ENCODE results near the gene FOXG1.

Gene FOXG1

GRCh38 chr14:28767030-28767852, 654 bp downstream of the FOXG1 start:
- Mint-ChIP-seq H3K27ac (peak overlapping the region; percentile 82), H3K27me3 (peaks cover 58% of the 10 kb centered on the region), H3K9me3 (peaks cover 5% of the 10 kb centered on the region), H3K4me3 (peak overlapping the region; percentile 50), H3K4me1 (peaks cover 3% of the 10 kb centered on the region), H3K36me3 (peaks cover 11% of the 10 kb centered on the region)
- CTCF ChIA-PET: no interaction called here
- no peak for DNase-seq

- H3K36me3 Mint-ChIP-seq: peaks cover 11% of the 10 kb centered on the region
- H3K4me3 Mint-ChIP-seq: peak overlapping the region; percentile 50
- peak overlapping the region; percentile 79 for H3K27ac Mint-ChIP-seq
- no peak for DNase-seq
- CTCF ChIA-PET: no interaction called here
- H3K4me1 Mint-ChIP-seq: peaks cover 3% of the 10 kb centered on the region
- H3K9me3 Mint-ChIP-seq: peaks cover 5% of the 10 kb centered on the region
- peaks cover 58% of the 10 kb centered on the region for H3K27me3 Mint-ChIP-seq
These were observed 1.5 kb downstream of the FOXG1 start for GRCh38 chr14:28767853-28768741.

- no peak for DNase-seq
- H3K4me3 Mint-ChIP-seq: no peak overlapping the region
- peaks cover 67% of the 10 kb centered on the region for H3K27me3 Mint-ChIP-seq
- no peak overlapping the region for H3K27ac Mint-ChIP-seq
- H3K9me3 Mint-ChIP-seq: peaks cover 5% of the 10 kb centered on the region
- peaks cover 11% of the 10 kb centered on the region for H3K36me3 Mint-ChIP-seq
- H3K4me1 Mint-ChIP-seq: peaks cover 3% of the 10 kb centered on the region
- CTCF ChIA-PET: interaction anchor here (1.4 kb wide), 1 partner anchor 12 kb away, joined by 5 read pairs; no protein-coding TSS in a partner anchor
These were observed 2.8 kb downstream of the FOXG1 start for GRCh38 chr14:28769276-28769880.

DNA sequence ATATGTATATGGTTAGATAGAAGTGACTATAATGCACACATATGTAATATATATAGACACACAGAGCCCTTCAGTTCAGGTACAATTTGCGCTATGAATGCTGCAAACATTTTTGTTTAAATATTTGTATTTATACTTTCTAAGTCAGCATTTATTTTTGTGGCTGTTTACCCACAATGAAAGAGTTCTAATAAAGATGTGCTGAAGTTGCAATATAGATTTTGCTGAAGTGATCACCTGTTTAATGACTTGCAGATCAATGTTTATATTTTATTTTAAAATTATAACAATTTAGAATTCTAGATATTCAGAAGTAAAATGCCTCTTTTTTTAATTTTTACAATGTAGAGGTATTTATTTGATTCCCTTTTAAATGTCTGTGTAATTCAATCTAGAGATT, 3.5 kb downstream of the FOXG1 start:
- Mint-ChIP-seq H3K36me3 (peaks cover 11% of the 10 kb centered on the region), H3K9me3 (peaks cover 5% of the 10 kb centered on the region), H3K27ac (no peak overlapping the region), H3K27me3 (peaks cover 71% of the 10 kb centered on the region), H3K4me1 (peaks cover 3% of the 10 kb centered on the region), H3K4me3 (no peak overlapping the region)
- CTCF ChIA-PET: interaction anchor here (1.4 kb wide), 1 partner anchor 12 kb away, joined by 5 read pairs; no protein-coding TSS in a partner anchor
- DNase-seq: no peak

GRCh38 chr14:28770630-28771029, 4.0 kb downstream of the FOXG1 start:
- CTCF ChIA-PET: interaction anchor here (1.4 kb wide), 1 partner anchor 13 kb away, joined by 5 read pairs; no protein-coding TSS in a partner anchor
- Mint-ChIP-seq H3K27ac (no peak overlapping the region), H3K27me3 (peaks cover 71% of the 10 kb centered on the region), H3K9me3 (peaks cover 5% of the 10 kb centered on the region), H3K4me3 (no peak overlapping the region), H3K4me1 (peaks cover 3% of the 10 kb centered on the region), H3K36me3 (peaks cover 10% of the 10 kb centered on the region)
- no peak for DNase-seq

DNA sequence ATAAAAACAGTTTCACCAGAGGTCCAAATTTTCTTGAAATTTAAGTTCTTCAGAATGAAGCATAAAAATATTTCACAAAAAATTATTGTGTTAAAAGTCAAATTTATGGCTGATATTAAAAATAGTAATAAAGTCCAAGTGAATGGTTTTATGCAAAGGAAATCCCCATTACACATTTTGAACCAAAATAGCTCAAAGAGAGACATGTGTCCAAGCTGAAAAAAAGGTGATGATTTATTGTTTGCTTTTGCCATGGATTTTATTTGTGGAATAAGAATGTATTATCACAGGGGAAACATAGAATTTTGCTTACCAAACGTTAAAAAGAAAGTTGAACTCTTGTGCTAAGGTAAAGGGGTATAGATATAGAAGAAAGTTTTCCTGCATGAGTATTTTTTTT, 4.6 kb downstream of the FOXG1 start:
- Mint-ChIP-seq H3K4me3 (no peak overlapping the region), H3K9me3 (peaks cover 3% of the 10 kb centered on the region), H3K4me1 (peaks cover 1% of the 10 kb centered on the region), H3K27me3 (peaks cover 66% of the 10 kb centered on the region), H3K36me3 (peaks cover 7% of the 10 kb centered on the region), H3K27ac (no peak overlapping the region)
- DNase-seq: no peak
- CTCF ChIA-PET: interaction anchor here (1.4 kb wide), 1 partner anchor 14 kb away, joined by 5 read pairs; no protein-coding TSS in a partner anchor

DNA sequence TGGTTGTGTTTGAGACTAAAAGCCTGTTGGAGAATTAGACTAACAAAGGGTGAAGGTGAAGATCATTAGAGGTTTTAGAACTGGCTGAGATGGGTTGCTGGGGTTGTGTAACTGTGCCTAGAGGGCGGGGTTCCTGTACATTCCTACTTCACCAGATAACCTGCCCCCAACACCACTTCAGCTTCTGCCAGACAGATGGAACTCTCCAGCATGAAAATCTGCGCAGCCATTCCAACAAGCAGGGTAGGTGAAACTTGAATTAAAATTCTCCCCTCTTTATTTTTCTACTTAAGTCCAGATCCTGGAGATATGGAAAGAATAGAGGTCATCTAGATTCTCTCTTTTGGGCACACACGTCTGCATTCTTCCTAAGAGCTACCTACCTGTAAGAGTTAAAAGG, 6.0 kb downstream of the FOXG1 start:
- peaks cover 2% of the 10 kb centered on the region for H3K9me3 Mint-ChIP-seq
- H3K4me3 Mint-ChIP-seq: no peak overlapping the region
- H3K4me1 Mint-ChIP-seq: no peaks in the 10 kb centered on the region
- no peak overlapping the region for H3K27ac Mint-ChIP-seq
- DNase-seq: no peak
- peaks cover 6% of the 10 kb centered on the region for H3K36me3 Mint-ChIP-seq
- CTCF ChIA-PET: no interaction called here
- H3K27me3 Mint-ChIP-seq: peaks cover 55% of the 10 kb centered on the region

DNA sequence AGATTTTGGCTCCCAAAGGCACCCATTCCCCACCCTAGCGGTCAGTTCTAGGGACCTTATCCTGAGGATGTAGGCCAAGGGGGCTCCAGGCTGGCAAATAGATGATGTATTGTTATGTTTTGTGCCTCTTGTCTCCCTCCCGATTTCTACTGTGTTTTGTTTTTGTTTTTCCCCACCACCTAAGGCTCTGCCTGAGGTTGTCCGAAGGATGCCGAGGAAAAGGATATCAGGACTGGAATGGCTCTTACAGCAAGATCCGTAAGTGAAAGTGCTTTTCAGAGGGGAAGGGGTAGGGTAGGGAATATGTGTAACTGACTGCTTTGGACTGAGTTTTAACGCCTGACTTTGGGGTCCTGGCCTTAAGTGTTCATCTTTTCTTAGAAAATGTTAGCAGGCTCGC, 6.6 kb downstream of the FOXG1 start:
- CTCF ChIA-PET: no interaction called here
- no peak for DNase-seq
- peaks cover 55% of the 10 kb centered on the region for H3K27me3 Mint-ChIP-seq
- no peaks in the 10 kb centered on the region for H3K4me1 Mint-ChIP-seq
- H3K9me3 Mint-ChIP-seq: peaks cover 2% of the 10 kb centered on the region
- H3K27ac Mint-ChIP-seq: peak overlapping the region; percentile 9
- peak overlapping the region; percentile 31 for H3K4me3 Mint-ChIP-seq
- peaks cover 6% of the 10 kb centered on the region for H3K36me3 Mint-ChIP-seq

DNA sequence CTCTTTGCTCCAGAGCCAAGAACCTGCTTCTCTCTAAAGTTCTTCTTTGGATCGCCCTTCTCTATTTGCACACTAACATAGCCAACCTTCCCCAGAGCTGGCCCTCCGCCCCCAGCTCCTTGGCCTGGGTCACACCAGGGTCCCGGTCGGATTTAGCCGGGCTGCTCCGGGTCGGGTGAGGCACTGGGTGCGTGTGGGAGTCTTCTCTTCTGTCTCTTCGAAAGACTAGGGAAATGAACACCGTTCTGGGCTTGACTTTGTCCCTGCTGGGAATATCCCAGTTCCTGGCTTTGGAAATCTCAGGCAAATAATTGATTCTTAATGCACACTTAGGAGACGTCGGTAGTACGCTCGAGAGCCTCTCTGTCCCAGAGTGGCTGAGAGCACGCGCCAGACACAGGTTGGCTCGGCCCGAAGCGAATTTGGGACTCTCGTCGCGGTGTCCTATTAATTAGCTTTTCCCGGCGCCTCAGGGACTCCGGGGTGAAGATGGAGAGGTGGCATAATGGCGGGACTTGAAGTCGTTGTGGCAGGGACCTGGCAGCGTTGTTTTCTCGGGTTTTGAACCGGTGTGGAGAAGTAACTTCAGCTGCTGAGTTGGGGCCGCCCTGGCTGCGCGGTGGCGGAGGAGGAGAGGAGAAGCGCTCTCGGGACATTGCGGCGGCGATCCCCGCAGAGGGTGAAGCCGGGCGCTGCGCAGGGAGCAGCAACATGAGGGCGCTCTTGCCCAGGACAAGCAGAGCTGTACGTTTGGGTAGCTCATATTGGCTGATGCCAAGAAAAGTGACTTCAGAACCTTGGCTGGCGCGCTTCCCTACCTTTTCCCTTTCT, 7.5 kb downstream of the FOXG1 start:
- Mint-ChIP-seq H3K9me3 (no peaks in the 10 kb centered on the region), H3K4me1 (no peaks in the 10 kb centered on the region), H3K27ac (peak overlapping the region; percentile 62), H3K27me3 (peaks cover 52% of the 10 kb centered on the region), H3K4me3 (no peak overlapping the region), H3K36me3 (no peaks in the 10 kb centered on the region)
- CTCF ChIA-PET: interaction anchor here (0.8 kb wide), 1 partner anchor 17 kb away, joined by 4 read pairs; no protein-coding TSS in a partner anchor
- DNase-seq: no peak

GRCh38 chr14:28774764-28775735, 8.5 kb downstream of the FOXG1 start:
- no peaks in the 10 kb centered on the region for H3K36me3 Mint-ChIP-seq
- H3K4me3 Mint-ChIP-seq: no peak overlapping the region
- peak overlapping the region; percentile 52 for H3K27ac Mint-ChIP-seq
- no peaks in the 10 kb centered on the region for H3K4me1 Mint-ChIP-seq
- H3K9me3 Mint-ChIP-seq: no peaks in the 10 kb centered on the region
- no peak for DNase-seq
- CTCF ChIA-PET: interaction anchor here (0.8 kb wide), 1 partner anchor 18 kb away, joined by 4 read pairs; no protein-coding TSS in a partner anchor
- H3K27me3 Mint-ChIP-seq: peaks cover 52% of the 10 kb centered on the region

GRCh38 chr14:28776482-28777266, 10.1 kb downstream of the FOXG1 start:
- H3K36me3 Mint-ChIP-seq: no peaks in the 10 kb centered on the region
- CTCF ChIA-PET: interaction anchor here (0.7 kb wide), 1 partner anchor 842 kb away, joined by 3 read pairs; no protein-coding TSS in a partner anchor
- H3K27ac Mint-ChIP-seq: no peak overlapping the region
- H3K9me3 Mint-ChIP-seq: no peaks in the 10 kb centered on the region
- no peak for DNase-seq
- H3K4me1 Mint-ChIP-seq: no peaks in the 10 kb centered on the region
- H3K4me3 Mint-ChIP-seq: no peak overlapping the region
- peaks cover 49% of the 10 kb centered on the region for H3K27me3 Mint-ChIP-seq

Measured in activated naive CD4-positive, alpha-beta T cell treated with anti-CD3 and anti-CD28 coated beads, Interleukin-2, amount 10 ng/mL, durations not matched to agents 7 days and 5 days (primary cell).